IMR-90 (cell line): ENCODE data around the gene CAMTA1. TPM values are rescaled to one million over a fixed set of nuclear protein-coding genes. Genes with fewer than 3 reads are reported as not detected.

Experiments used
- ATAC-seq: fragments of 200-7000 bp; cut with Tn5 transposase; 2 replicates; pipeline ENCODE4 v1.9.1; 2020; ENCODE audit warnings: low read depth, mild to moderate bottlenecking, moderate library complexity
- BruUV-seq: library from RNA; stranded (reverse); fragments of 400-500 nt; replicated peaks from 2 replicates; lab custom pipeline; 2021; lab: Mats Ljungman, UMichigan
- CTCF ChIA-PET: fragments of 300-600 bp; formaldehyde crosslinking; extraction: SDS; loops from one replicate; lab custom pipeline; 2021; ENCODE audit warnings: antibody characterized with exemption; lab: Yijun Ruan, JAX
- POLR2A ChIA-PET: fragments of 300-600 bp; sonication (Branson Sonifier 250); formaldehyde crosslinking; loops from one replicate; lab custom pipeline; 2022; ENCODE audit warnings: antibody characterized with exemption; ENCODE audit not compliant: unreplicated experiment; lab: Charles Lee
- DNase-seq: peaks from one replicate; pipeline ENCODE4 v3.0.0; 2013
- H2AFZ ChIP-seq: replicated peaks from 2 replicates; pipeline ENCODE3; 2013; ENCODE audit warnings: low read length, mild to moderate bottlenecking; ENCODE audit not compliant: poor library complexity
- H2AK5ac ChIP-seq: 2 replicates; pipeline ENCODE4 v1.6.1; 2013; ENCODE audit warnings: low read depth, low read length, inconsistent platforms
- H2AK9ac ChIP-seq: replicated peaks from 2 replicates; pipeline ENCODE3; 2013; ENCODE audit warnings: mild to moderate bottlenecking, low read depth, low read length, moderate library complexity; ENCODE audit not compliant: poor library complexity
- H2BK120ac ChIP-seq: 2 replicates; pipeline ENCODE4 v1.6.1; 2013; ENCODE audit warnings: low read depth, low read length, inconsistent platforms
- H2BK15ac ChIP-seq: 3 replicates; pipeline ENCODE4 v1.6.1; 2013; ENCODE audit warnings: low read depth, low read length, inconsistent platforms
- H2BK20ac ChIP-seq: 2 replicates; pipeline ENCODE4 v1.6.1; 2013; ENCODE audit warnings: low read depth, mild to moderate bottlenecking, inconsistent platforms, low read length, moderate library complexity
- H2BK5ac ChIP-seq: 2 replicates; pipeline ENCODE4 v1.6.1; 2013; ENCODE audit warnings: mild to moderate bottlenecking, low read depth, low read length, inconsistent platforms; ENCODE audit not compliant: poor library complexity, severe bottlenecking
- H3K14ac ChIP-seq: replicated peaks from 2 replicates; pipeline ENCODE4 v1.6.1; 2013; ENCODE audit warnings: low read depth, low read length, inconsistent platforms
- H3K18ac ChIP-seq: 2 replicates; pipeline ENCODE4 v1.6.1; 2013; ENCODE audit warnings: low read depth, low read length, control low read depth
- H3K23ac ChIP-seq: 2 replicates; pipeline ENCODE4 v1.6.1; 2013; ENCODE audit warnings: low read depth, low read length, inconsistent platforms
- H3K27ac ChIP-seq: 2 replicates; pipeline ENCODE4 v1.5.1; 2013; ENCODE audit warnings: mild to moderate bottlenecking, control low read depth, low read length; ENCODE audit not compliant: insufficient read depth
- H3K27me3 ChIP-seq: 2 replicates; pipeline ENCODE4 v1.6.1; 2013; ENCODE audit warnings: low read length; ENCODE audit not compliant: control insufficient read depth, insufficient read depth
- H3K36me3 ChIP-seq: 2 replicates; pipeline ENCODE4 v1.6.1; 2013; ENCODE audit warnings: low read length, mixed read lengths; ENCODE audit not compliant: control insufficient read depth, insufficient read depth
- H3K4ac ChIP-seq: 2 replicates; pipeline ENCODE4 v1.6.1; 2013; ENCODE audit warnings: low read depth, low read length, inconsistent platforms
- H3K4me1 ChIP-seq: 2 replicates; pipeline ENCODE4 v1.6.1; 2013; ENCODE audit warnings: low read length, mixed read lengths; ENCODE audit not compliant: control insufficient read depth, insufficient read depth
- H3K4me2 ChIP-seq: 2 replicates; pipeline ENCODE4 v1.6.1; 2013; ENCODE audit warnings: low read depth, mild to moderate bottlenecking, control low read depth, low read length, moderate library complexity
- H3K4me3 ChIP-seq: 2 replicates; pipeline ENCODE4 v1.5.1; 2013; ENCODE audit warnings: low read depth, mild to moderate bottlenecking, control low read depth, low read length, moderate library complexity; ENCODE audit not compliant: insufficient read depth
- H3K56ac ChIP-seq: 2 replicates; pipeline ENCODE4 v1.6.1; 2013; ENCODE audit warnings: low read length, inconsistent platforms; ENCODE audit not compliant: insufficient read depth; ENCODE audit errors: extremely low read depth
- H3K79me1 ChIP-seq, 2 experiments: 2 replicates each; pipeline ENCODE4 v1.6.1; 2013; ENCODE audit warnings: low read length in 2 of 2, inconsistent platforms in 1 of 2, low read depth in 1 of 2
- H3K9ac ChIP-seq: 2 replicates; pipeline ENCODE4 v1.6.1; 2013; ENCODE audit warnings: low read depth, low read length, control low read depth
- H3K9me1 ChIP-seq: 2 replicates; pipeline ENCODE4 v1.6.1; 2013; ENCODE audit warnings: low read length, inconsistent platforms; ENCODE audit not compliant: insufficient read depth
- H3K9me3 ChIP-seq: 2 replicates; pipeline ENCODE4 v1.6.1; 2013; ENCODE audit warnings: low read length; ENCODE audit not compliant: control insufficient read depth, insufficient read depth
- H4K20me1 ChIP-seq: 2 replicates; pipeline ENCODE4 v1.6.1; 2013; ENCODE audit warnings: low read length, inconsistent platforms; ENCODE audit not compliant: insufficient read depth
- H4K5ac ChIP-seq: 2 replicates; pipeline ENCODE4 v1.6.1; 2013; ENCODE audit warnings: mild to moderate bottlenecking, low read depth, low read length, control low read depth
- H4K8ac ChIP-seq, 2 experiments: 2 replicates each; pipeline ENCODE4 v1.6.1; 2013; ENCODE audit warnings: low read depth in 2 of 2, low read length in 2 of 2, control low read depth in 1 of 2, inconsistent platforms in 1 of 2
- H4K91ac ChIP-seq: 2 replicates; pipeline ENCODE4 v1.6.1; 2013; ENCODE audit warnings: low read depth, low read length, inconsistent platforms; ENCODE audit not compliant: insufficient read depth
- BHLHE40 ChIP-seq: fragments of 150-350 bp; IDR thresholded peaks from 2 replicates; pipeline ENCODE4 v1.6.1; 2016; ENCODE audit warnings: mild to moderate bottlenecking, low read depth, low read length
- CEBPB ChIP-seq: IDR thresholded peaks from 2 replicates; pipeline ENCODE4 v1.6.1; 2012; ENCODE audit warnings: low read depth, low read length, improper control_type of control experiment
- CHD1 ChIP-seq: IDR thresholded peaks from 2 replicates; pipeline ENCODE4 v1.6.1; 2012; ENCODE audit warnings: low read depth, low read length, improper control_type of control experiment
- CTCF ChIP-seq: conservative IDR thresholded peaks from 2 replicates; pipeline ENCODE4 v1.5.1; 2012; ENCODE audit warnings: mild to moderate bottlenecking, low read depth, low read length, improper control_type of control experiment
- ELK1 ChIP-seq: fragments of 150-350 bp; IDR thresholded peaks from 2 replicates; pipeline ENCODE4 v1.6.1; 2016; ENCODE audit warnings: low read depth, mild to moderate bottlenecking, low read length, moderate library complexity, borderline replicate concordance
- FOS ChIP-seq: fragments of 150-350 bp; IDR thresholded peaks from 2 replicates; pipeline ENCODE4 v1.6.1; 2016; ENCODE audit warnings: low read depth, low read length
- MAFK ChIP-seq: IDR thresholded peaks from 2 replicates; pipeline ENCODE4 v1.6.1; 2012; ENCODE audit warnings: low read depth, low read length, improper control_type of control experiment
- MAZ ChIP-seq: IDR thresholded peaks from 2 replicates; pipeline ENCODE4 v1.6.1; 2012; ENCODE audit warnings: low read depth, mild to moderate bottlenecking, low read length, improper control_type of control experiment, moderate library complexity, borderline replicate concordance
- MXI1 ChIP-seq: IDR thresholded peaks from 2 replicates; pipeline ENCODE4 v1.6.1; 2012; ENCODE audit warnings: low read depth, mild to moderate bottlenecking, low read length, moderate library complexity, borderline replicate concordance
- POLR2A ChIP-seq: IDR thresholded peaks from 2 replicates; pipeline ENCODE4 v1.6.1; 2012; ENCODE audit warnings: mild to moderate bottlenecking, low read depth, low read length
- RAD21 ChIP-seq: IDR thresholded peaks from 2 replicates; pipeline ENCODE4 v1.6.1; 2012; ENCODE audit warnings: low read length, improper control_type of control experiment
- RCOR1 ChIP-seq: IDR thresholded peaks from 2 replicates; pipeline ENCODE4 v1.6.1; 2012; ENCODE audit warnings: mild to moderate bottlenecking, low read length, improper control_type of control experiment; ENCODE audit not compliant: insufficient replicate concordance
- RFX5 ChIP-seq: IDR thresholded peaks from 2 replicates; pipeline ENCODE4 v1.8.0; 2012; ENCODE audit warnings: low read depth, mild to moderate bottlenecking, low read length, moderate library complexity
- SMC3 ChIP-seq: fragments of 150-350 bp; IDR thresholded peaks from 2 replicates; pipeline ENCODE4 v1.6.1; 2016; ENCODE audit warnings: low read depth, mild to moderate bottlenecking, antibody characterized with exemption, low read length, moderate library complexity
- USF2 ChIP-seq: fragments of 150-350 bp; IDR thresholded peaks from 2 replicates; pipeline ENCODE4 v1.6.1; 2017; ENCODE audit warnings: mild to moderate bottlenecking, antibody characterized with exemption, low read length, low read depth
- whole genome bisulfite sequencing, 2 experiments: methylation state at CpG; one replicate each; pipeline versions ENCODE4 v1.1.5 to v1.1.7; 2013; ENCODE audit warnings: missing lambda C conversion rate in 2 of 2; ENCODE audit not compliant: insufficient read length in 1 of 2; ENCODE audit errors: extremely low coverage in 2 of 2; 5-methylcytosine and 5-hydroxymethylcytosine counted together
- dilution Hi-C: fragments of 300-500 bp; cut with HindIII; formaldehyde crosslinking; loops from one replicate; pipeline ENCODE4 v1.14.3; 2018; ENCODE audit warnings: low sequenced_read_pairs; ENCODE audit not compliant: unreplicated experiment
- in situ Hi-C: fragments of 300-500 bp; cut with MboI; formaldehyde crosslinking; loops from 3 replicates; pipeline ENCODE4 v1.14.3; 2019; ENCODE audit warnings: low sequenced_read_pairs, inconsistent platforms, mixed read lengths
- intact Hi-C: fragments of 100-400 bp; cut with micrococcal nuclease; formaldehyde crosslinking; loops from 2 replicates; pipeline ENCODE4 v1.10.0; 2022
- polyA plus RNA-seq, 3 experiments: library from polyadenylated mRNA; depleted of rRNA; stranded (reverse); fragments of >200 nt; gene quantifications; 2 replicates each; pipeline ENCODE4 v1.2.3, GENCODE V29; 2012; ENCODE audit warnings: low replicate concordance in 1 of 3
- total RNA-seq: library from RNA; depleted of rRNA; stranded (reverse); fragments of >200 nt; gene quantifications from 2 replicates; pipeline ENCODE4 v1.2.3, GENCODE V29; 2012

CAMTA1 gene
- total and polyA plus RNA-seq, 2 of the 4 experiments (the other 2 are of a cell fraction), result 35.5 to 74.3 TPM

DNA sequence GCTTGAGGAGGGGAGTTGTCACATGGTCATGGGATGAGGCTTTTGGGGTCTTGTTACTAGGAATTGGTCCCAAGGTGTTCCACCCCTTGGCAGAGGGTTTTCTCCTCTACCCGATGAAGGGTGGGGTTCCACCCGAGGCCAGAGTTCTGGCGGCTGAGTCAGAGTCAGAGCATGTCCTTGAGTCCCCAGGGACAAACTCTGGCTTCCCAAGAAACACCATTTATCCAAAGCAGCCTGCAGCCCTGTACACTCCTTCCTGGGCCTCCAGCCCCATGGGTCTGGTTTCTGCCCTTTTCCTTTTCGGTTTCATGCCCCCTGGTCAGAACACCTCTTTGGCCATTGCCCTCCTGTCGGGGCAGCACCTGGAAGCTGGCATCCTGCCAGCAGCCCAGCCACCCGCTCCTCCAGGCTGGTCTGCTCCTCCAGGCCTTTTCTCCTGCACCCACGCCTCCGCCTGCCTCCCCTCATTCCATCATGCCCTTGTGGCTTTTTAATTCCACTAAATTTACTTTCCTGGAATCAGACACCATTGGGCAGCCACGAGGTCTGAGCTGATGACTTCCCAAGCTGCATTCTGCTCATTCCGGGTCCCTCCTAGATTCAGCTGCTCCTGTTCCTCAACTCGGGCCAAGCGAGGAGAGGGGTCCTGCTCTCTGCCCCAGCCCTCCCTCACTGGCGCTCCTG lies 684.1 kb downstream of the CAMTA1 start:
- no TSS peak for BruUV-seq
- in situ Hi-C loops, result no loop called here
- H3K9me1 ChIP-seq, result peaks cover 31% of the 10 kb centered on the region
- no peak for TF ChIP-seq CHD1
- TF ChIP-seq MXI1, result no peak
- no peak for TF ChIP-seq FOS
- no peak for TF ChIP-seq CTCF
- TF ChIP-seq RFX5, result no peak
- no peak for TF ChIP-seq MAZ
- no peak for TF ChIP-seq POLR2A
- no peak for TF ChIP-seq CEBPB
- TF ChIP-seq SMC3, result no peak
- TF ChIP-seq ELK1, result no peak
- no peak for TF ChIP-seq RCOR1
- no peak for TF ChIP-seq USF2
- no peak for TF ChIP-seq BHLHE40
- no peak for TF ChIP-seq RAD21
- no peak for TF ChIP-seq MAFK

More for the DNA sequence above, 684.1 kb downstream of the CAMTA1 start:
- Histone ChIP-seq H4K5ac (peak overlapping the region; percentile 66; the same call in 1 of the 2 replicates), H3K36me3 (no peaks in the 10 kb centered on the region), H2BK5ac (peak overlapping the region; percentile 94), H3K9me3 (no peaks in the 10 kb centered on the region), H3K9ac (peak overlapping the region; percentile 4; the same call in 1 of the 2 replicates), H3K4ac (peak overlapping the region; percentile 98), H3K27me3 (no peaks in the 10 kb centered on the region), H3K4me2 (no peak overlapping the region), H3K79me1 (0 out of 4 replicates have a peak, but pooled peaks cover 0 to 11% of the 10 kb centered on the region in 2 experiments), H3K56ac (no peak overlapping the region), H2AK5ac (peak overlapping the region; percentile 95), H4K91ac (peak overlapping the region; percentile 98), H2BK15ac (peak overlapping the region; percentile 94; the same call in 2 of the 3 replicates), H2BK120ac (peak overlapping the region; percentile 94), H2AK9ac (peak overlapping the region; percentile 73), H3K4me3 (no peak overlapping the region), H3K27ac (peak overlapping the region; percentile 65), H3K14ac (peak overlapping the region; percentile 95), H4K8ac (peak overlapping the region; percentile 98; a peak in 3 of 4 replicates), H2AFZ (peak overlapping the region; percentile 39), H3K18ac (peak overlapping the region; percentile 51), H3K4me1 (peaks cover 28% of the 10 kb centered on the region), H3K23ac (no peak overlapping the region), H4K20me1 (no peaks in the 10 kb centered on the region), H2BK20ac (peak overlapping the region; percentile 95)
- dilution Hi-C loops, result no loop called here
- DNase-seq (no peak), ATAC-seq (no peak)
- intact Hi-C loops, result no loop called here
- ChIA-PET CTCF (no interaction called here), POLR2A (no interaction called here)
- WGBS, 2 experiments, result 81% methylated on average over 8 of the region's 13 CpGs; no CpG with 5 or more reads in 1 of the 2 experiments
